Ishikawa (cell line): Measurements from ENCODE around the gene KIF6.

Experiments
- CEBPB ChIP-seq: IDR thresholded peaks from 2 replicates; pipeline ENCODE4 v1.6.1; 2012
- CREB1 ChIP-seq: IDR thresholded peaks from 2 replicates; pipeline ENCODE4 v1.6.1; 2012; ENCODE audit warnings: low read depth
- EGR1 ChIP-seq: IDR thresholded peaks from 2 replicates; pipeline ENCODE4 v1.6.1; 2012
- EP300 ChIP-seq: IDR thresholded peaks from 2 replicates; pipeline ENCODE4 v1.6.1; 2012; ENCODE audit warnings: borderline replicate concordance
- FOXM1 ChIP-seq: IDR thresholded peaks from 2 replicates; pipeline ENCODE4 v1.6.1; 2012; ENCODE audit warnings: low read depth, borderline replicate concordance
- NFIC ChIP-seq: IDR thresholded peaks from 2 replicates; pipeline ENCODE4 v1.6.1; 2012
- RAD21 ChIP-seq: IDR thresholded peaks from 2 replicates; pipeline ENCODE4 v1.6.1; 2012; ENCODE audit warnings: low read depth
- TCF12 ChIP-seq: IDR thresholded peaks from 2 replicates; pipeline ENCODE4 v1.6.1; 2012; ENCODE audit warnings: low read depth
- TEAD4 ChIP-seq: IDR thresholded peaks from 2 replicates; pipeline ENCODE4 v1.6.1; 2012
- ZBTB7A ChIP-seq: IDR thresholded peaks from 2 replicates; pipeline ENCODE4 v1.6.1; 2012; ENCODE audit warnings: low read depth
- TF ChIP-seq, protein P1 (sequence below): IDR thresholded peaks from 2 replicates; pipeline ENCODE4 v1.6.1; 2012

DNA sequence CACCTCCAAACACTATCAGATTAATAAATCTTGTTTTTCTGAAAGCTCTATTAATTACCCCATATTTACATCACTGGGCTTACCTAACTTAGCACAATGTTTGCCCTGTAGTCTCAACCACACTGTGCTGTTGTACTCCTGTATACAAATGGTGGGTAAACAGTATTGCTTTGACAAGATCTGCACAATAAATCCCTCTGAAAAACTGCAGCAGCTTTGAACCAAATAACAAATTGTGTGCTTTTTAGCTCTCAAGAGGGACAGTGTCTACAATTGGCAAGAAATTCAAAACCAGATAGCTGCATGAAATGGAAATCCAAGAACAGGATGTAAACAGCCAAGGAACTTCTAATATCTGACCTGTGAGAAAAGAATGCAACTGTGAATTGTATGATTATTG is 10.4 kb downstream of the KIF6 start:
- TF ChIP-seq EGR1, result no peak
- TF ChIP-seq RAD21, result no peak
- no peak for TF ChIP-seq ZBTB7A
- TF ChIP-seq NFIC, result no peak
- TF ChIP-seq TCF12, result no peak
- TF ChIP-seq EP300, result no peak
- TF ChIP-seq CEBPB, result no peak
- TF ChIP-seq, protein P1, sequence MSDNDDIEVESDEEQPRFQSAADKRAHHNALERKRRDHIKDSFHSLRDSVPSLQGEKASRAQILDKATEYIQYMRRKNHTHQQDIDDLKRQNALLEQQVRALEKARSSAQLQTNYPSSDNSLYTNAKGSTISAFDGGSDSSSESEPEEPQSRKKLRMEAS, result no peak
- TF ChIP-seq TEAD4, result no peak
- TF ChIP-seq CREB1, result no peak
- no peak for TF ChIP-seq FOXM1
